GM13977 (cell line): ENCODE results near the gene NIM1K.
A peak's percentile ranks its signal among the peaks of the same experiment; 100 is the strongest.

ENCODE experiments used
- DNase-seq: peaks from one replicate; pipeline ENCODE4 v3.0.0; 2012; ENCODE audit warnings: low spot score
- in situ Hi-C: fragments of 300-500 bp; cut with MboI; formaldehyde crosslinking; loops from one replicate; pipeline ENCODE4 v1.12.0; 2022; ENCODE audit warnings: low sequenced_read_pairs, low pct_unique_long_range_greater_than_20kb, mixed read lengths, inconsistent platforms; ENCODE audit not compliant: unreplicated experiment
- TF ChIP-seq, protein P1 (sequence below): IDR thresholded peaks from 2 replicates; pipeline ENCODE4 v1.5.1; 2012; ENCODE audit warnings: mild to moderate bottlenecking, control low read depth; ENCODE audit not compliant: insufficient read depth; ENCODE audit errors: extremely low read depth, missing control alignments

The NIM1K gene

DNA sequence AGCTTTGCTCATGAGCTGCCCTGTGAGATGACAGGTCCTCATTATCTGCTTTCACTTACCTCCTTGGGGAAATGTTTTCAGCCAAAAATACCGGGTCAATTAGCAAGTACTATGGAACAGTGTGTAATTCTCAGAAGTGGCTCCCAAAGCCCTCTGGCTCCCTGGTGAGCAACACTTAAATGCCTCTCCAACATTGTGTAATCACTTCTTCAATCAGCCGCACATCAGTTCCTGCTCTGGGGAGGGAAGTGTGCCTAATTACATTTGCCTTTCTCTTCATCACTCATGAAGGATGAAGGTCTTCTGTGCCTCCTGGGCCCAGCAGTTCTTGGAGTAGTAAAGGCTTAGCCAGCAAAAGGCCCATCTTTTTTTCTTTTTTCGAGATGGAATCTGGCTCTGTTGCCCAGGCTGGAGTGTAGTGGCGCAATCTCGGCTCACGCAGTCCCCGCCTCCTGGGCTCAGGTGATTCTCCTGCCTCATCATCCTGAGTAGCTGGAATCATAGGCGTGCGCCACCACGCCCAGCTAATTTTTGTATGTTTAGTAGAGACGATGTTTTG is 23.1 kb downstream of the NIM1K start:
- DNase-seq, result no peak
- TF ChIP-seq, protein P1, sequence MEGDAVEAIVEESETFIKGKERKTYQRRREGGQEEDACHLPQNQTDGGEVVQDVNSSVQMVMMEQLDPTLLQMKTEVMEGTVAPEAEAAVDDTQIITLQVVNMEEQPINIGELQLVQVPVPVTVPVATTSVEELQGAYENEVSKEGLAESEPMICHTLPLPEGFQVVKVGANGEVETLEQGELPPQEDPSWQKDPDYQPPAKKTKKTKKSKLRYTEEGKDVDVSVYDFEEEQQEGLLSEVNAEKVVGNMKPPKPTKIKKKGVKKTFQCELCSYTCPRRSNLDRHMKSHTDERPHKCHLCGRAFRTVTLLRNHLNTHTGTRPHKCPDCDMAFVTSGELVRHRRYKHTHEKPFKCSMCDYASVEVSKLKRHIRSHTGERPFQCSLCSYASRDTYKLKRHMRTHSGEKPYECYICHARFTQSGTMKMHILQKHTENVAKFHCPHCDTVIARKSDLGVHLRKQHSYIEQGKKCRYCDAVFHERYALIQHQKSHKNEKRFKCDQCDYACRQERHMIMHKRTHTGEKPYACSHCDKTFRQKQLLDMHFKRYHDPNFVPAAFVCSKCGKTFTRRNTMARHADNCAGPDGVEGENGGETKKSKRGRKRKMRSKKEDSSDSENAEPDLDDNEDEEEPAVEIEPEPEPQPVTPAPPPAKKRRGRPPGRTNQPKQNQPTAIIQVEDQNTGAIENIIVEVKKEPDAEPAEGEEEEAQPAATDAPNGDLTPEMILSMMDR, result no peak
- in situ Hi-C loops, result no loop called here

DNA sequence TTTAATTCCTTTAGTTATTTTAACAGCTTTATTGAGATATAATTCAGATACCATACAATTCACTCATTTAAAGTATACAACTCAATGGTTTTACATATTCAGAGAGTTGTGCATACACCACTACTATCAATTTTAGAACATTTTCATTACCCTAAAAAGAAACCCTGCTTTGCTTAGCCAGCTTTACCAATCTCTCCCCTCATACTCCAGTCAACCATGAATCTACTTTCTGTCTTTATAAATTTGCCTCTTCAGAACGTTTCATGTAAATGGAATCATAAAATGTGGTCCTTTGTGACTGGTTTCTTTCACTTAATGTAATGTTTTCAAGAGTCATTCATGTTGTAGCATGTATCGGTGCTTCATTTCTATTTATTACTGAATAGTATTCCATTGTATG is 24.9 kb downstream of the NIM1K start:
- DNase-seq, result no peak
- TF ChIP-seq, protein P1, result no peak
- in situ Hi-C loops, result no loop called here

DNA sequence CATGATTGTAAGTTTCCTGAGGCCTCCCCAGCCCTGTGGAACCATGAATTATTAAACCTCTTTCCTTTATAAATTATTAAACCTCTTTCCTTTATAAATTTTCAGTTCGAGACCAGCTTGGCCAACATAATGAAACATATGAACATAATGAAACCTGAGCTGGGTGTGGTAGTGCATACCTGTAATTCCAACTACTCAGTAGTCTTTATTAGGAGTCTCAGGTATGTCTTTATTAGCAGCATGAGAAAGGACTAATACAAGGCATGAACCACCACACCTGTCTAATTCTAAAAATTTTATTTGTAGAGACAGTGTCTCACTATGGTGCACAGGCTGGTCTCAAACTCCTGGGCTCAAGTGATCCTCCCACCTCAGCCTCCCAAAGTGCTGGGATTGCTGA is 27.1 kb downstream of the NIM1K start:
- TF ChIP-seq, protein P1, result no peak
- in situ Hi-C loops, result no loop called here

DNA sequence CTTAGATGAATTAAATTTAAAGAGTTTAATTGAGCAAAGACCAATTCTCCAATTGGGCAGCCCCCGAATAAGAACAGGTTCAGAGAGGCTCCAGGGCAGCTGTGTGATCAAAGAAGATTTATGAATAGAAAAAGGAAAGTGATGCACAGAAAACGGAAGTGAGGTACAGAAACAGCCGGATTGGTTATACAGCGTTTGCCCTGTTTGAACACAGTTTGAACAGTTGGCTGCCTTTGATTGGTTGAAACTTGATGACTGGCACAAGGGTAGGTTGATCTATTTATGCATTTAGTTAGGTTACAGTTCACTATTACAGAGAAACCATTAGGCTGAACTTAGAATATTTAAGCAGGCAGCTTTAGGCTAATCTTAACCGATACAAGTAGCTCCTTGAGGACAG is 29.5 kb downstream of the NIM1K start:
- DNase-seq, result no peak
- in situ Hi-C loops, result no loop called here
- TF ChIP-seq, protein P1, result no peak

More for the DNA sequence above, 27.1 kb downstream of the NIM1K start:
- DNase-seq, result no peak

DNA sequence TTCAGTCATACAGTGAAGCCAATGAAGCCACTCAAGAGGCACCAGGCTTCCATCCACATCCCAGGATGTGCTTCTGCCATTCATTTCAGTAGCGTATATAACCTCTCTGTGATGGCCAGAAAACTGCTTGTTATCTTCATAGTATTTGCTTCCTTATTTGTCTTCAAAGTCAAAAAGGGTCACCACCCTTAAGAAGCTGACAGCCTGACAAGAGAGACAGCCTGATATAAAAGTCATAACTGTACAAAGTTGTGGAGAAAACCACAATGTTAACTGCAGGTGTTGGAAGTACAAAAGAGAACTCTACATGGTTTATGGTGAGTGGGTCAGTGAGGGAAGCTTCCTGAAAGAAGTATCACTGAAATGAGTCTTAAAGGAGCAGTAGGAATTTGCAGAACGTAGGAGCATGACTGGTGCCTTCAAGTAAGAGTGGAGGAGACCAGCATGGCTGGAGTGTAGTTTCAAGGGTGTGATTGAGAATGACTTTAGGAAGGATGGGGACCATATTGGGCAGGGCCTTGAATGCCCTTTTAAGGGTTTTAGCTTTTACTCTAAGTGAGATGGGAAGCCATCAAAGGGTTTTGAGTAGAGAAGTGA is 33.7 kb downstream of the NIM1K start:
- in situ Hi-C loops, result no loop called here
- TF ChIP-seq, protein P1, result no peak

DNA sequence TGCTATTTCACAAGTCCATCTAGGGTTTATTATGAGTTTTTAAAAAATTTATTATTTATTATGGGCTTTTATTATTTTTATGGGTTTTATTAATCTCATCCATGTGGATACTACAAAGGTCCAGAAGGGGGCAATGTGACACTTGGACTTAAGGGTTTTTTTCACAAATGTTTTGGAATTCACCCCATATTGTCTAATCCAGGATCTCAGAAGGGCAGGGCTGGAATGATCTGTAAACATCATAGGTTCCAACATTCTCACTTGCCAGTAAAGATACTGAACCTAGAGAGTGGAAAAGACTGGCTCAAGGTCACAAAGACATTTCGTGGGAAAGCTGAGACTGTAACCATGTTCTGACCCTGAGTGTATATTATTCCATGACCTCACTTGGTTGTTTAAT is 35.6 kb downstream of the NIM1K start:
- TF ChIP-seq, protein P1, result peak; percentile 38
- in situ Hi-C loops, result no loop called here
- no peak for DNase-seq

More for the DNA sequence above, 33.7 kb downstream of the NIM1K start:
- DNase-seq, result no peak

DNA sequence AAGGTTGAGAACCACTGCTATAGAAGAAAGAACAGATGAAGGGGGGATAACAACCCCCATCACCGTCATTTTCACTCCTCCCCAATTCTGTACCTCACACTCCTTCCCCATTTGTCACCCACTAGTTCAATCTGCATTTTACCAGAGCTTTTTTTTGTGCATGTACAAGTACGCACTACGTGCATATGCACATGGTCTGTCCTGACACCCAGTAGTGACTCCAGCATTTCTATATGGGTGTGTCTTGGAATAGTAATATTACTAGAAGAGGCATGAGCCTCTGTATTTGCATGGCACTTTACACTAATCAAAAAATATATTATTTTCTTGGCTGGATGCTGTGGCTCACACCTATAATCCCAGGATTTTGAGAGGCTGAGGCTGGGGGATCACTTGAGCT is 38.7 kb downstream of the NIM1K start:
- DNase-seq, result no peak
- in situ Hi-C loops, result no loop called here
- TF ChIP-seq, protein P1, result no peak
